Hypothalamus (tissue), 51 donors: Measurements from ENCODE around the gene BATF2.

Source experiments
- DNase-seq, 51 donors: peaks; one replicate each; lab custom pipeline; 2025; lab: John Stamatoyannopoulos, UW

BATF2 gene

GRCh38 chr11:64970731-64971151 is 26.0 kb downstream of the BATF2 start:
- no peak for DNase-seq

- no peak for DNase-seq
Measured at GRCh38 chr11:64969209-64969608, 27.6 kb downstream of the BATF2 start.

- DNase-seq: no peak
Measured at GRCh38 chr11:64967375-64967774, 29.4 kb downstream of the BATF2 start.

GRCh38 chr11:64963072-64963631 is 33.6 kb downstream of the BATF2 start:
- DNase-seq: no peak

GRCh38 chr11:64960719-64961118 is 36.1 kb downstream of the BATF2 start:
- no peak for DNase-seq

GRCh38 chr11:64959498-64959897 is 37.3 kb downstream of the BATF2 start:
- DNase-seq: no peak

- DNase-seq: no peak
Measured at GRCh38 chr11:64954201-64954600, 42.6 kb downstream of the BATF2 start.

- no peak for DNase-seq
Measured at GRCh38 chr11:64951529-64951928, 45.2 kb downstream of the BATF2 start.

- peak in 1 of 51 donors; percentile 5 for DNase-seq
Measured at GRCh38 chr11:64947208-64947814, 49.5 kb downstream of the BATF2 start.
